Measurements from ENCODE around the gene GNAL.
"Not testable (repeated sequence)": the region's sequence is repeated elsewhere in the genome, so short reads cannot be mapped to it uniquely, and the experiment has no call there.

Gene GNAL

DNA sequence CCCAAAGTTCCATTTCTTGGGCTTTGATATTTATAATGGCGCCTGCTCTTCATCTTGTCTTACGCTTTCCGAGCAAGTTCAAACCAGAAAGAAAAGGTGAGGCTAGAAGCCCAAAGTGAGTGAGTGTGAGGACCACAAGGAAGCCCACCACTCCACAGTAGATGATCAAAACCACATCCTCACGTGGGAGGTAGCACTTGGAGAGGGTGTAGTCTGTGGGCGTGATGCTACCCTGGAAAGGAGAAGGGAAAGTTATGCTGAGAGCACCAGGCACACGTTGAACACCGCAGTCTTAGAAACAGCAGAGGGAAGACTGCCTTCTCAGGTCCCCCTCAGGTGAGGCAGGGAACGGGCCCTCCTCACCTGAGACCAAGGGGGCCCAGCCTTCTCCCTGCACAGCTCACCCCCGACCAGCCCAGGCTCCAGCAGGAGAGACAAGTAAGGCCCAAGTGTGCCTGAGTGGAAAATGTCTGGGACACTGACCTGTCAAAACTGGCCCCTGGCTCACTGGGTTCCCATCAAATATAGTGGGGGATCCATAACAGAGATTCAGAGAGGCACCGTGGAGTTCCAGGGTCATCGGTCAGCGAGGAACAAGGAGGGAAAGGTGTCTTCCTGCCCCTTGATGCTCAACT lies 195.4 kb downstream of the GNAL start:
- DNase-seq = no peak

DNA sequence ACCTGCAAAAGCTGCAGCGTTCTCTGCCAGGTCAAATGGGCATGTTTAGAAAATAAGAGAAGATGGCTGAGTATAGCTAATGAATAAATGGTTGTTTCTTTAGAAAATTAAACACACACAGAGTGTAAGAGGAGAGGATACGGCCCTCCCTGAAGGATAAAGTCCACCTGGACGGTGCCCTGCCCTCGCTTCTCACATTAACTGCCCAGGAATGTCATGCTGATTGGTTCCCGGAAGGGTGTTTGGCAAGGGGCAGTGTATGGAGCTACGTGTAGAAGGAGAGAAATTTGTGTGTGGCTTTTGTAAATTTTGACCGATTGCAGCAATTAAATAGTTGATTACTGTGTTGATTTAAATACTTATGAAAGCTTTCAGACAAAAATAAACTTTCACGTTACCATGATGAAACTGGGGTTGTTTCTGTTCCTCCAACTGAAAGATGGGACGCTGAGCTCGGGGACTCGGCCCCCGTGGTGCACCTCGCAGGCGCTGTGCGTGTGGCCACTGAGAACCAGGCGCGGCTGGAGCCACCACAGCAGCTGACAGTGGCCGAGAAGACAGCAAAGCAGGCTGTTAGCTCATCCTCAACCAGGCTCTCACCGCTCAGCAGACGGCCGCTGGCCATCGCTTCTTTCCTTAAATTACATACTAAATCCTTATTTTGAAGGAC lies 196.3 kb downstream of the GNAL start:
- no peak for DNase-seq

DNA sequence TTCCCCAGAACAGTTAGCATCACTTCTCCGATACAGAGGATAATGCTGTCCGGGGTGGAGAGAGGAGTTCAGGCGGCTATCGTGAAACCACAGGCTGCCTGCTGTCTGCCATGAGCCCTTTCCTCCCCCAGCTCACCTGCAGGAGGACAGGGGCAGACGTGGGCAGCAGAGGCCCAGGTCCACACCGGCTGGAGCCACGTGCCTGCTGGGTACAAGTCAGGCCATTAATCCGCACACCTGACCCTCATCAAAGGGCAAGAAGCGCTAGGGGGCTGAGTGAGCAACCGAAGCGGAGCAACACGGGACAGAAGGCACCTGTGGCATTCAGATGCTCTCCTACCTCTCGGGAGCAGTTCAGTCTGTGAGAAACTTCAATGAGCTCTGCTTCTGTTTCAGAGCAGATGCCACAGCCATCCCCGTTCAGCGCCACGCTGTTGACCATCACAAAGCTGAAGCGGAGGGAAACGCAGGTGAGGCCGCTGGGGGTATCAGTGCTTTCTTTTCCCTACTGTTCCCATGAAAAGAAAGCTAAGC lies 197.6 kb downstream of the GNAL start:
- no peak for DNase-seq

DNA sequence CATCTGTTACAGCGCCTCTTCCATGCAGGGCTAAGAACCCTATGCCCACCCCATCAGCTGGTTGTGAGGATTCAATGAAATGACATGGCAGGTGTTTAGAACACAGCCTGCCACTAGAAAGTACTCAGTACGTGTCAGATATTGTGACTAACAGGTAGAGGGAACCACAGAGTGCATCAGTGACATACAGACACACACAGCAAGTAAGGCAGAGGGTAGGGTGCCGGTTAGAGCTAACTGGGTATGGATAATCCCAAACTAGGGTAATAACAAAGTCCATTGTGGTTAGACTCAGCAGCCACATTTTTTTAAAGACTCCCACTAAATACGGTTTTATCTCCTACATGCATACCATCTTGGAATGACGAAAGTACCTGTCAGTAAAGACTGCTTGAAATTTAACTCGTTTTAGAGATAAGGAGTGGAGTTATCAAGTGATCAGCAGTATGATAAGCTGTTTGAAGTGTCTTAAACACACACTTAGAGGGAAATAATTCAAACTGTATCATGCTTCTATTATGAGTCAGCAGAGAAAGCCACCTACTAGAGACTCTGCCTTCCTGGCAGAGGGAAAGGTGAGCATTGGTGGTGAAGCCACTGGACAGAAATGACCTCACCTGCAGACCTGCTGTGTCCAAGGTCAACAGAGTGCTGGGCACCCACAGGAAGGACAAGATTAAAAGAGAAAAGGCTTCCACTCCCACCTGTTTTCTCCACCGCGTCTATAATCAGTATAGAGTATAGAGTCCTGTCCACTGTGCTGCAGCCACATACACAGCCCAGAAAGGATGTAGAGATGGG lies 198.5 kb downstream of the GNAL start:
- no peak for DNase-seq

DNA sequence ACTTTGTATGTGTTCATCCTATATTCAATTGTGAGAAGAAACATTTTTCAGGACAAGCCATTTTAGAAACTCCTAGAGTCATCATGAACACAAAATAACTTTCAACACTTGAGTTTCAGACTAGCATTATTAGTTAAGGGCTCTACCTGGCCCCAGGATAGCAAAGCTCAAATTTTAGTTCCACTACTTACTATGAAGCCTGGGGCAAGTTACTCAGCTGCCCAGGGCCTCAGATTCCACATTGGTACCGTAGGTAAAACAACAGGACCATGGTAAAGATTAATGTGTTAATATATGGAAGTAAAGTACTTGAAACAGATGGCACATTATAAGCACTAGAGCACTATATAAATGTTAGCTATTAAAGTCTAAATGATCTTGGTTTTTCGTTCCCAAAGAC lies 199.7 kb downstream of the GNAL start:
- DNase-seq = no peak

DNA sequence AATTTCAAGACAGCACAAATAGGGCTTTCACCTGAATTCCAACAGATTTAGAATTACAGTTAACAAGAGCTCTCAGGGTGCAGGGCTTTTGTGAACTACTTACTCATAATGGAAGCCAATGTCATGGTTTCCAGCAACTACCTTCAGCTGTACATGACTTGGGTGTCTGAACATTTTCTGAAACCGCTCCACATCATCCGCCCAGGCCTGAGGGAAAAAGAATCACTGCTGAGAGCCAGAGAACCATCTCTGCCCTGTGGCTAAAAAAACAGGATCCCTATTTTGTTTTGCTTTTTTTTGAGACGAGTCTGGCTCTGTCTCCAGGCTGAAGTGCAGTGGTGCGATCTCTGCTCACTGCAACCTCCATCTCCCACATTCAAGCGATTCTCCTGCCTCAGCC lies 200.2 kb downstream of the GNAL start:
- no peak for DNase-seq

DNA sequence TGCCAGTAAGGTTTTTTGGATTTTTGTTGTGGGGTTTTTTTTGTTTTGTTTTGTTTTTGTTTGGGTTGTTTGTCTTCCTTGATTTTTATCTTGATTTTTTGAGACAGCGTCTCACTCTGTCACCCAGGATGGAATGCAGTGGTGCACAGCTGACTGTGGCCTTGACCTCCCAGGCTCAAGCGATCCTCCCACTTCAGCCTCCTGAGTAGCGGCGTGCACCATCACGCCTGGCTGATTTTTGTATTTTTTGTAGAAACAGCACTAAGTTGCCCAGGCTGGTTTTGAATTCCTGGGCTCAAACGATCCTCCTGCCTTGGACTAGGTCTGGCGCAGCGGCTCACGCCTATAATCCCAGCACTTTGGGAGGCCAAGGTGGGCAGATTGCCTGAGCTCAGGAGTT lies 202.7 kb downstream of the GNAL start:
- DNase-seq = no peak

DNA sequence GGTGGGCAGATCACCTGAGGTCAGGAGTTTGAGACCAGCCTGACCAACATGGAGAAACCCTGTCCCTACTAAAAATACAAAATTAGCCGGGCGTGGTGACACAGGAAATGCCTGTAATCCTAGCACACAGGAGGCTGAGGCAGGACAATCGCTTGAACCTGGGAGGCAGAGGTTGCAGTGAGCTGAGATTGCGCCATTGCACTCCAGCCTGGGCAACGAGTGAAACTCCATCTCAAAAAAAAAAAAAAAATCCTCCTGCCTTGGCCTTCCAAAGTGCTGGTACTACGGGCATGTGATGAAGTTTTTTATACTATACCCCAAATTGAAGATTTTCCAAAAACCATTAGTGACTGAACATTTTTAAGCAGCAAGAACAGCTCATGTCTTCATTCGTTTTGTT lies 203.4 kb downstream of the GNAL start:
- not testable (repeated sequence) for DNase-seq

DNA sequence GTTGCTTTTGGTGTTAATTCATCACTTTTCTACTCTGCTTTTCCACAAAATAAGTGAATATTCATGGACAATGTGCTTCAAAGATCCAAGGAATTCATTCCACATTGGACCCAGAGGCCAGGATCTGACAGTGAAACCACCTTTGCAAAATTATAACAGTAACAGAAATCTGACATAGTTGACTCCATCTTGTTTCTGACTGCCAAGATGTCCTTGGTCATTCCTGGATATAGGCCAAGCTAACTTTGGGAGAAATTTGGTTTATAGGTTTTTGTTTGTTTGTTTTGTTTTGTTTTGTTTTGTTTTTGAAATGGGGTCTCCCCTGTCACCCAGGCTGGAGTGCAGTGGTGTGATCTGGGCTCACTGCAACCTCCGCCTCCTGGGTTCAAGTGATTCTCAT lies 208.7 kb downstream of the GNAL start:
- DNase-seq = no peak

DNA sequence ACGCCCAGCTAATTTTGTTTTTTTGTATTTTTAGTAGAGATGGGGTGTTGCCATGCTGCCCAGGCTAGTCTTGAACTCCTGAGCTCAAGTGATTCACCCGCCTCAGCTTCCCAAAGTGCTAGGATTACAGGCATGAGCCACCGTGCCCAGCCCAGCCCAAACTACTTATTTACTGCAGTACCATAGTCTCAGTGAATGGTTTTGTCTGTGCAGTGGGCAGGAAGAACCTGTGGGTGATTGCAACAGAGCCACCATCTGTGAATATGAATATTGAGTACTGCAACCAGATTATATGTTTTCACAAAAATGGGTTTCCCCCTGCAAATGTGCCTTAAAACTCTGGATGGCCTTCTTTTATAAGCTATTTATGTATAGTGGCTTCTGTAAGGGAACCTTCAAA lies 210.0 kb downstream of the GNAL start:
- no peak for DNase-seq

DNA sequence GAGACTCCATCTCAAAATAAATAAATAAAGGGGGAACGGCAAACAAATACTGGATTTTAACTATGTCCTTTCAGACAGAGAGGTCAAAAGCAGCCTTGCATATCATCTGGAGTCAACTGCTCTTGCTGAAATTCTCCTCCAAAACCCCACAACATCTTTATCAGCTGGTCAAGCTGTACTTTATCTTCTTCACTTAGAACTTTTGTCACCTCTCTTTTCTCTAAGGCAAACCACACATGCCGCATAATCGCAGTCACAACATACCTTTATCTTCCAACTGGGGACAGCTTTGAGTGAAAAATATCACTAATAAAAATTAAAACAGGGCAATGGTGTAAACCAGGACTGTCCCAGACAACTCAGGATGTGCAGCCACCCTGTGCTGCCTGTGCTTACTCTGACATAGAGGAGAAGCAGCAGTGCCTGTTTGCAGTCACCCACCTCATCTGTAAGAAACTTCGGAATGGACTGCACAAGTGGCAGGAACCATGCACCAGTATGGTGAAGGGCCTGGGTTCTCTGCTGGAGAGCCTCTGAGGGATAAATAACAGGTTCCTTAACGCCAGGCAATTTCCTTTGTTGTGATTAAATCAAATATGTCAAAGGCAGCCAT lies 212.9 kb downstream of the GNAL start:
- no peak for DNase-seq

DNA sequence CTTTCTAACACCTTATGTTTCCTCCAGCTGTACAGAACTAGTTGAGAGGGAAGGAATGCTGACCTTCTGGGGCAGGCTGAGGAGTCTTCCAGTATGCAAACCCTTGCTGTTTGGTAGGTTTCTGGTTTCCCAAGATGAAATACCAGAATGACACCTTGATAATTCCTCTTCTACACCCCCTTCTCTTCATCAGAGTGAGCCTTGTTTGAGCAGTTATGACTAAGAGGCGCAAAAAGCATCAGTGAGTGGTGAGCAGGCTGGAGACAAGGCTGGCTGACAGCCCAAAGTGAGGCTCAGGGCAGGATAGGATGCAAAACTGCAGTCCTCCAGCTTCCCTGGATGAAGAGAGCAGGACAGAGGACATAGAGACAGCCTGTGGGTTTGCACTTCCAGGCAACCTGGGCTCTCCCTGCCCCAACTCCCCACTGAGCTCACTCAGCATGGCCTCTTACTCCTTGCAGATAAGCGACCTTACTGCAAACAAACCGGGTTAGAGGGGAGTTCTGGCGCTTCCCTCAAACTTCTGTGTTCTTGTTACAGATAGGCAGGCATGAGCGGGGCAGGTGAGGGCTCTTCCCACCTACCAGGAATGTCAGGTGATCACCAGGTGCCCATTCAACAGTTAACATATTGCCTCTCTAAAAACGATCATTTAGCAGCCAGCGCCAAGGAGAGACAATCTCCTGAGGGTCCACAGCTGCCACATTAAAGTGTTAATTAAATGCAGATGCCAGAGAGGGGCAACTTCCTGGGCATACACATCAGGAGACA lies 213.6 kb downstream of the GNAL start:
- no peak for DNase-seq

DNA sequence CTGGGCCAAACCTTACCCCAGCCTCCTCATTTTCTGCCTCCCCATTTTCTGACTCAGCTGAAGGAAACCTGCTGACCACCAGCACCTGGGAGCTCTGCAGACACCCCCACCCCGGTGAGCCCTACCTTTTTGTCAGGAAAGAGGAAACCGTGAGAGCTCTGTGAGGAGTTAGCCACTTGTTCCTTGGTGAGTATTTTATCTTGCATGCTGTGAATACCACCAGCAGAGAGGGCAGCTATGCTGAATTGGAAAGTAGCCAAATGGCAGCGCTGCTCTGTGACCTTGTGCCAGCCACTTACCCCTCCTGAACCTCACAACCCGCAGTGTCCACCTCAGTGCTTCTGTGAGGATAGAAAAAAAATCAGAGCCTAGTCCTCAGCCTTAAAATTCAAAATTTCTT lies 216.5 kb downstream of the GNAL start:
- DNase-seq = no peak

DNA sequence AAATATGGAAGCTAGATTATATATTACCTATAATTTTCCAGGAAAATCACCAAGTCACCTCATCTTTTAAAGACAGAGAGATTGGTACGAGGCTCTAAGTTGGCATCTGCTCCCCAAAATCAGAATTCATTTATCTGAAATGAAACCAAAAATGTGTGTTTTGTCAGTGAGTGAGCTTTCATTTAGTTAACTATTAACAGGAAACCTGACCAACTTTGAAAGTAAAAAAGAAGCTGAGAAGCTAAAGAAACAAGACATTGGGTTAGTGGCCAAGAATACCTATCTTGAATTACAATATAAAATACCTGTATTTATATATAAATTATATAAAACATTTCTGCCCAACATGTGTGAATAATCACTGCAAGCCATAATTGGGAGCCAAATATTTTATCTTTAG lies 217.1 kb downstream of the GNAL start:
- no peak for DNase-seq

DNA sequence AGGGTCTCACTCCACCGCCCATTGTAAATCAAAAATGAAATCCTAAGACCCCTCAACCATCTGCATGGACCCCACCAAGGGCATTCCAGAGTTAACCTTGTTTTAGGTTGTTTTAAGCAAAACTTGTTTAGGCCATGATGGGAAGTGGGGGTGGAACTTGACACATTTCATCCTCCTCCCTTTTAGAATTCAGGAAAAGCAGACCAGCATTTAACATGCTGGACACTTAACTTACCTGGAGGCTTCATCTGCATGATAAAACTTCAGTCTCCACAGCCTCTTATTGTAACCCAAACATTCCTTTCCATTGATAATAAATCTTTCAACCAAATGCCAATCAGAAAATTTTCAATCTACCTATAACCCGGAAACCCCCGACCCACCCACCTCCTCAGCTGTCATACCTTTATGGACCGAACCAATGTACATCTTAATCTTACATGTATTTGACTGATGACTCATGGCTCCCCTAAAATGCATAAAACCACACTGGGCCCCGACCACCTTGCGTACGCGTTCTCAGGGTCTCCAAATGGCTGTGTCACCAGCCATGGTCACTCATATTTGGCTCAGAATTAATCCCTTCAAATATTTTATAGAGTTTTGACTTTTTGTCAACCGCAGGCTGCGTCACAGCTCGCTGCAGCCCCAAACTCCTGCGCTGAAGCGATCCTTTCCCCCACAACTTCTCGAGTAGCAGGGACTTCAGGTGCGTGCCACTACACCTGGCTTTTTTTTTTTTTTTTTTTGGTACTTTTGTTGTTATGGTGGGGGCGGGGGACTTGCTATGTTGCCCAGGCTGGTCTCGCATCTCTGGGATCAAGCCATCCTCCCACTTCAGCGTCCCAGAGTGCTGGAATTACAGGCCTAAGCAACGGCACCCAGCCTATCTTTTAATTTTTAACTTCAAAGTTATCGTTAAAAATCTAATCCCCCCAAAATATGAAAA lies 218.1 kb downstream of the GNAL start:
- DNase-seq = no peak

DNA sequence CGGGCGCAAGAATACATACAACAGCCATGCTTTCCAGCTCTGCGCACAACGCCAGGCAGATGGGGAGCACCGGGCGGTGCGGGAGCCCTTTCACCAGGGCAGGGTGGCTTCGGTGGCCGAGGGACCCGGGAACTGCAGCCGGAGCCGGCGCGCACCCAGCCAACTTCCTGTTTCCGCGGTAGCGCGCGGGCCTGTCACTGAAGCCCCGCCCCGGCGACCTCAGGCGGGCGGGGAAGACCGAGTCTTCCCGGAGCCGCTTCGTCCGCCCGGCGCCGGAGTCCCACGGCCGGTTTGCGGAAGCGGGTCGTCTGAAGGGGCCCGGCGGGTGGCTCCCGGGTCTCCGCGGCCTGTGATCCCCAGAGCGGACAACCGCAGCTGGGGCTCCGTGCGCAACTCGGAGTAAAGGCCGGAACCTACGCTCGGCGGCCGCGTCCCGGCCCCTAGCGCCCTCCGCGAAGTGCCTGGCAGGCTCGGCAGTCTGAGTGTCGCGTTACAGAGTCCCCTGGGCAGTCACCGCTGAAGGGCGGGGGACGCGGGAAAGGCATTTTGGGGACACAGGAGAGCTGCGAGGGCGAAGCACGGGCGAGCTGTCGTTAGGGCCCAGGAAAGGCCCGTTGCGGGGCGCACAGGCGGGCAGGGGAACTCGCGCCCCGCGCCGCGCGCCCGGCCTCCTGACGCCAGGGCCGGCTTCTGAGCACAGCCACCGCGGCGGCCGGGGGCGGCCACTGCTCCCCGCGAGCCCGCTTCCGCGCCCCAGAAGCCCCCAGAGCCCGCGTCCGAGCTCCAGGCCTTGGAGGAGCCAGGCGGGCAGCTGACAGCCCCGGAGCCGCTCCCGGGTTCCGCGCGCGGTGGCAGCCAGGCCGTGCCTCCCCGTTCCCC lies 219.4 kb downstream of the GNAL start, which contains the start of gene MPPE1:
MPPE1 (minus strand) TSS at position 136 of the 879 bp plus-strand sequence. CDS start 11,053 bp downstream, outside the sequence.
- peak; percentile 21 for DNase-seq

DNA sequence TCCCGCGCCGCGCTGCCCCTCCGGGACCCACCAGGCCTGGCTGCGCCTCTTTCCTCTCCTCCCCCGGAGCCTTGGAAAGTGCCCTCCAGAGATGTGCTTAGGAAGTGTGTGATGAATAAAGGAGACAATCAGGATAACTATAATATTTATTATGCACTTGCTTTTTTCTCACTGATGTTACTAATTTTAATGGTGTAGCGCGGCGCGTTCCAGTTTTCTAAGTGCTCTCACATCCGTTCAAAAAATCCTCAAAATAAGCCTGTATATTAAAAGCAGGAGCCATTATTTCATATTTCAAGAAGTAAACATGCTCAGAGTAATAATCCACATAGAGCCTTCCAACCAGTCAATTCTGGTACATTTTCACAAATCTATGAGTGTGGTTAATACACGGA lies 220.0 kb downstream of the GNAL start:
- DNase-seq = no peak

DNA sequence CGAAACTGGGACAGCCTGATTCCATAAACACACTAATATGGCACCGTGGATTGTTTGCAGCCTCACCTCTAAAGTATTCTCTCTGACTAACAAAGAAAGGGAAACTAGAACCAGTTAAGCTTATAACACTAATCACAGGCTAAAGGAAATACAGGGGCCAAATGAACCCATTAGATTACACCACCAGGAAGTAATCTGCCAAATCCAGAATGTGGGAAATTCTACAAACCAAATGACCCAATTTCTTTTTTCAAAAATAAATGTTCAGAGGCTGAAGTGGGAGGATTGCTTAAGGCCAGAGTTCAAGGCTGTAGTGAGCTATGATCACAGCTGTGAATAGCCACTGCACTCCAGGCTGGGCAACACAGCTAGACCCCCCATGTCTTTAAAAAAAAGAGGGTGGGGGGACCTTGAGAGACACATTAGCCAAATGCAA lies 220.5 kb downstream of the GNAL start:
- no peak for DNase-seq

DNA sequence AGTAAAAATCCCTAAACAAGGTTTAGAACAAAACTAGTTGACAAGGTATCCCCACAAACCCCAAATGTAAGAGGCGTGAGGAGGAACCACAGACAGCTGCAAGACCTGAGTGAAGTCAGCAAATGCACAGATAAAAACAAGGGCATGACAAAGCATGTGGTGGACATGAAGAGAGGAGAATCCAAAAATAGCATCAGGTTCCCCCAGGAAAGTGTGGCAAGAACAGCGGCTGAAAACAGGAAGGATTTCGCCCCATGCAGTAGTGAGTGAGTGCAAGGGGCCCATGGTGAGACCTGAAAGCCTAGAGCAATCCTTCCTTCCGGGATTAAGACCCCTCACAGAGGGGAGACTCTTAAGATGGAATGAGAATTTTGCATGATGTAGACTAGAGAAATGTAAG lies 227.8 kb downstream of the GNAL start:
- DNase-seq = not testable (repeated sequence)

DNA sequence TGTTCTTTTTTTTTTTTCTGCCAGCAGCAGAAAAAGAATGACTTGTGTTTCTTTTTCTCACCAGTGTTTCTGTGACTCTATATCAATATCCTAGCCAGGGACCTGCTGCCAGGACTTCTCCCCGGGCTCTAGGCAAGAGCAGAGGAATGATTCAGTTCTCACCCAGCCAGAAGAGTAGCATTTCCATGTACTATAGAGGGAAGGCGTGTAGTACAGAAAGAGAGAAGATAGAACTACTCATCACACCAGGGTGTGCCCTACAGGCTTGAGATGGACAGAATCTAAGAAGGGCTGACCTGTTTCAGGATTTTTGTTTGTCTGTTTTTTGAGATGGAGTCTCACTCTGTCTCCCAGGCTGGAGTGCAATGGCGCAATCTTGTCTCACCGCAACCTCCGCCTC lies 230.5 kb downstream of the GNAL start:
- DNase-seq = not testable (repeated sequence)
